T-helper 17 cell (primary cell): ENCODE data around the gene CHMP4A. TPM values are rescaled to one million over a fixed set of nuclear protein-coding genes. Genes with fewer than 3 reads are reported as not detected.

Experiments used
- ATAC-seq: fragments of 150-1000 bp; cut with Tn5 transposase; 2 replicates; pipeline ENCODE4 v1.10.0; 2021; ENCODE audit warnings: mild to moderate bottlenecking, moderate library complexity
- DNase-seq, 3 donors: peaks; one replicate each; pipeline versions ENCODE4 v3.0.0 to v3.0.0-alpha.2; 2020 to 2021
- H3K9me3 ChIP-seq: one replicate; pipeline ENCODE4 v1.7.0; 2013; ENCODE audit warnings: low read length, mild to moderate bottlenecking; ENCODE audit not compliant: control insufficient read depth, poor library complexity, severe bottlenecking
- H3K27ac Mint-ChIP-seq: one replicate; pipeline ENCODE4 v1.8.0; 2022; ENCODE audit warnings: mild to moderate bottlenecking, moderate library complexity, mixed read lengths
- H3K27me3 Mint-ChIP-seq: one replicate; pipeline ENCODE4 v1.8.0; 2022; ENCODE audit warnings: mixed read lengths
- H3K36me3 Mint-ChIP-seq: one replicate; pipeline ENCODE4 v1.8.0; 2022; ENCODE audit warnings: low read depth, mixed read lengths
- H3K4me1 Mint-ChIP-seq: one replicate; pipeline ENCODE4 v1.8.0; 2022; ENCODE audit warnings: mild to moderate bottlenecking, mixed read lengths
- H3K4me3 Mint-ChIP-seq: one replicate; pipeline ENCODE4 v1.8.0; 2022; ENCODE audit warnings: mild to moderate bottlenecking, moderate library complexity, mixed read lengths
- total RNA-seq, 4 donors: library from RNA in 2 of 4; stranded (reverse) in 2 of 4; gene quantifications; one replicate each; pipeline ENCODE4 v1.2.3 and lab custom pipeline; 2022 to 2026

The CHMP4A gene, protein sequence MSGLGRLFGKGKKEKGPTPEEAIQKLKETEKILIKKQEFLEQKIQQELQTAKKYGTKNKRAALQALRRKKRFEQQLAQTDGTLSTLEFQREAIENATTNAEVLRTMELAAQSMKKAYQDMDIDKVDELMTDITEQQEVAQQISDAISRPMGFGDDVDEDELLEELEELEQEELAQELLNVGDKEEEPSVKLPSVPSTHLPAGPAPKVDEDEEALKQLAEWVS
- total RNA-seq: 10 to 100 TPM; 69.9 to 77.2 TPM
- total RNA-seq (lab: John Stamatoyannopoulos, UW): 6.3 to 10.7 reads per million in 2 donors

DNA sequence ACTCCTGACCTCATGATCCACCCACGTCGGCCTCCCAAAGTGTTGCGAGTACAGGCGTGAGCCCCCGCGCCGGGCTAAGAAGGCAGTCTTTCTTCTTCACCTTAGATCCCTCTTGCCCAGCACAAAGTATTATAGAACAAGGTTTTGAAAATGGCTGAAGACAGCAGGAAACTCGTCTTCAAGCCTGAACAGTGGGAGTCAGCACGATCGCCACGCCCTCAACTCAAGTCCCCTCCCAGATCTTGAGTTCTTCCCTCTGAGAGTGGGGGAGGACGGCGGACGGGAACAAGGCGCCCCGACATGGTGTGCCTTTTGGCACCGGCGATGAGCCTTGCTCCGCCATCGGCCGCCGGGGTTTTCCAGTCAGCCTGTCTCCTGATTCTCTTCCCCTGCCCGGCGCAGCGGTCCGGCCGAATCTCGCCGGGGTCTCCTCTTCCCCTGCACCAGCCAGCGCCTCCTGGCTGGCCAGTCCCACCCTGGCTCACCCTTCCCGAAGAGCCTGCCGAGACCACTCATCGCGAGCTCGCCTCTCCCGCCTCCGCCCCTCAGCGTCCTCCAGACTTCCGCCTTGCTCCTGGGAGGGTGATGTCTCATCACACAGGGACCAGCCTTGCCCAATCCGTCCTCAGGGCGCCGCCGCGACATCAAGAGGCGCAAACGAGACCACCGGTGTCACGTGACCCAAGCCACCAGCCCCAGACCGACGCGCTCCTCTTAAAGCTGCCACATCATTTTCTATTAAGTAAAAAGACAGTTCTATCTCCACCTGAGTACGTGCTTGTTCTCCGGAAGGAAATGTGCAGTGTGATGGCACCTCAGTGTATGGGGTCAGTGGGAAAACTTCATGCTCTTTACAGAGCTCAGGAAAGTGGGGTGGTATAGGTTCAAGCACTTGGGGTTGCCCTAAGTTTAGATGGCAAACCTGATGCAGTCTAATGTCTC, at the start of gene CHMP4A:
CHMP4A (minus strand) TSS at position 565 of the 942 bp plus-strand sequence; CDS start at position 516, 49 bp downstream.
- DNase-seq (peak; percentile 90 to 93 (median 91)), ATAC-seq (peak; percentile 79)
- peaks cover 37% of the 10 kb centered on the region for H3K4me1 Mint-ChIP-seq
- H3K27ac Mint-ChIP-seq: peak within 1 kb of the TSS; percentile 97
- H3K4me3 Mint-ChIP-seq: peak within 1 kb of the TSS; percentile 97
- no peaks in the 10 kb centered on the region for H3K27me3 Mint-ChIP-seq
- peaks cover 9% of the 10 kb centered on the region for H3K36me3 Mint-ChIP-seq
- H3K9me3 ChIP-seq: no peaks in the 10 kb centered on the region

DNA sequence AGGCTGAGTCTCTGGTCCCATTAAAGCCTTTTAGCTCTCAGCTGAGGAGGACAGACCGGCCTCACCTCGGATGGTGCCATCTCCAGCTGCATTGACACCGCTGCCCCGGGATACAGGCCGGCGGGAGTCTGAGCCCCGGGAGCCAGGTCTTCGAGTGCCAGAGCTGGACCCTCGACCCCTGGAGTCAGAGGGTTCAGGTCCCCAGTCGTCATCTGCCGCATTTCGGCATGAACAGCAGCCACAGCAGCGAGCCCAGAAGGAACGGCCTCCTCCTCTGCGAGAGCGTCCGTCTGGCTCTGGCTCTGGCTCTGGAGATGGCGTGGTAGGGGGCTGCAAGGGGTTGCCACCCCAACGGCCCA, 48.7 kb upstream of the CHMP4A start:
- no peak overlapping the region for H3K4me3 Mint-ChIP-seq
- no peaks in the 10 kb centered on the region for H3K27me3 Mint-ChIP-seq
- DNase-seq (no peak), ATAC-seq (no peak)
- H3K4me1 Mint-ChIP-seq: peaks cover 7% of the 10 kb centered on the region
- H3K36me3 Mint-ChIP-seq: peaks cover 10% of the 10 kb centered on the region
- H3K9me3 ChIP-seq: no peaks in the 10 kb centered on the region
- no peak overlapping the region for H3K27ac Mint-ChIP-seq

DNA sequence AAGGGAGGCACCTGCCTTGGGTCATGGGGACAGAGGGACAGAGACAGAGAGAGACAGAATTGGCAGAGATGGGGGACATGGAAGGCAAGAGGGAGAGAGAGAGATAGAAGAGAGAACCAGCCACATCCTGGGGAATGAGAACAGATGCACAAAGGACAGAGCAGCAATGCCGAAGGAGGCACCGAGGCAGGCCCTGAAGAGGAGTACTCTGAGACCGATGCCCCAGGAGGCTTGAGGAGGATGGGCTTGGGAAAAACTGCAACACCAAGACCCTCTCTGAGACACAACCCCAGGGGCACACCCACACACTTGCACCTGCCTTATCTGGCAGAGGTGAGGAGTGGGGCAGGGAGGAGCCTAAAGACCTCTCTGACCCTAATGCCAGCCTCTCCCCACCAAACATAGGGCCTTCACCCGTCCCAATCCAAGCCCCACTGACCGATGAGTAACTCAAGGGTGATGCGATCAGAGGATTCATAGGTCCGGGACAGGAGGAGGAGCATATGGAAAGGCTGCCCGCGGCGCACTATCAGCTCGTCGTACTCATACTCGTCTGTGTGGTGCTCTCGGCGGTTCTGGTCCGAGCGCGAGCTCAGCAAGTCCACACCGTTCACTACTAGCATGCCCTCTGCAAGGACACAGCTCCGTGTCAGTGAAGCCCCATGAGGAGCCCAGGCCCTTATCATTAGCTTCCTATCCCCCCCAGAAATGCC, 48.1 kb upstream of the CHMP4A start:
- H3K4me1 Mint-ChIP-seq: peaks cover 4% of the 10 kb centered on the region
- H3K36me3 Mint-ChIP-seq: peaks cover 6% of the 10 kb centered on the region
- DNase-seq (no peak), ATAC-seq (no peak)
- H3K27me3 Mint-ChIP-seq: no peaks in the 10 kb centered on the region
- H3K9me3 ChIP-seq: no peaks in the 10 kb centered on the region
- no peak overlapping the region for H3K4me3 Mint-ChIP-seq
- H3K27ac Mint-ChIP-seq: no peak overlapping the region

DNA sequence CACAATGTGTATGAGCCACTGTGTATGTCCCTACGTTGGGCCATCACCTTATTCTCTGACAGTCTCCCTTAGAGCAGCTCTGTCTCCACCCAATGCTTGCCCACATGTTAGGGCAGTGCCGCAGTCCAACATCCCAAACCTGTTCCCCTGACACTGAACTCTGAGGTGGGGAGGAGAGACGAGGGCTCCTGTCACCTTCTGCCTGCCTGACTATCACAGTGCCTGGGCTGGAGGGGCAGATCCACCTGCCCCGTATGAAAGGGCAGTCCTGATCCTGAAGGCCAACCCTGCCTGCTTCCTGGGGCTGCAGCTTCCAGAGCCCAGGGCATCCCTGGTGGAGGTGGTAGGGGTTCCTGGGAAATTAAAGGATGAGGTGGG, 47.5 kb upstream of the CHMP4A start:
- Mint-ChIP-seq H3K4me1 (peaks cover 2% of the 10 kb centered on the region), H3K27ac (no peak overlapping the region), H3K36me3 (peaks cover 6% of the 10 kb centered on the region), H3K27me3 (no peaks in the 10 kb centered on the region), H3K4me3 (no peak overlapping the region)
- no peaks in the 10 kb centered on the region for H3K9me3 ChIP-seq
- ATAC-seq (no peak), DNase-seq (no peak)

DNA sequence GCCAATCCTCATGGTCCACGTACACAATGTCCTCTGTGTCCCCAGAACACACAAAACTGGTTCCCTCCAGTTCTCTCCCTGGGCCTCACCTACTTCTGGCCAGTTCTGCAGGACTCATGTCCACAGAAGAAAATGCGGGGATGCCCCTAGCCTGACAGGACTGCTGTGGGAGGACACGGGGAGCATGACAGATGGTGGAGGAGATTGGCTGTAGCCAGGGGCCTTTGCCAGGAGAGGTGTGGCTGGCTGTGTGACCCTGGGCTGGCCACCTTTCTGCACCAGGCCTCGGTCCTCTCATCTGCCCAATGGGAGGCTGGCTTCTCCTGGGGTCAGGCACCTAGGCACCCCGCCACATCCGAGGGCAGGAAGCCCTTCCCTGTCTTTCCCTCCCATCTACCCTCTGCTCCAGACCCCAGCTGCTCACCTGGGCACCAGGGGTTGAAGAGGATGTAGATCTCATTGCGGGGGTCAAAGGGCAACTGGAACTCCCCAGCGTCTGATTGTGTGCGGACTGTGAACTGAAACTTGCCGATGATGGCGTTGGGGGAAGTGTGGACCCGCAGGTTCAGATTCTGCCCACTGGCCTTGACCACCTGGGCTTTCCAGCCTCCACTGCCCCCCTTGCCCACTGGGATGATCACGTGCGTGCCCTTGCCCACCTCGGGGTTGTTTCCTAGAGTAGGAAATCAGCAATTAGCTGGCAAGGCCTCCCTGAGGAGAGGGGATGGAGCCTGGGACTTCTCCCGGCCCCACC, 46.9 kb upstream of the CHMP4A start:
- ATAC-seq: no peak
- Mint-ChIP-seq H3K4me3 (no peak overlapping the region), H3K27me3 (no peaks in the 10 kb centered on the region), H3K27ac (no peak overlapping the region), H3K4me1 (peaks cover 2% of the 10 kb centered on the region), H3K36me3 (peaks cover 6% of the 10 kb centered on the region)
- H3K9me3 ChIP-seq: no peaks in the 10 kb centered on the region
- DNase-seq: no peak

DNA sequence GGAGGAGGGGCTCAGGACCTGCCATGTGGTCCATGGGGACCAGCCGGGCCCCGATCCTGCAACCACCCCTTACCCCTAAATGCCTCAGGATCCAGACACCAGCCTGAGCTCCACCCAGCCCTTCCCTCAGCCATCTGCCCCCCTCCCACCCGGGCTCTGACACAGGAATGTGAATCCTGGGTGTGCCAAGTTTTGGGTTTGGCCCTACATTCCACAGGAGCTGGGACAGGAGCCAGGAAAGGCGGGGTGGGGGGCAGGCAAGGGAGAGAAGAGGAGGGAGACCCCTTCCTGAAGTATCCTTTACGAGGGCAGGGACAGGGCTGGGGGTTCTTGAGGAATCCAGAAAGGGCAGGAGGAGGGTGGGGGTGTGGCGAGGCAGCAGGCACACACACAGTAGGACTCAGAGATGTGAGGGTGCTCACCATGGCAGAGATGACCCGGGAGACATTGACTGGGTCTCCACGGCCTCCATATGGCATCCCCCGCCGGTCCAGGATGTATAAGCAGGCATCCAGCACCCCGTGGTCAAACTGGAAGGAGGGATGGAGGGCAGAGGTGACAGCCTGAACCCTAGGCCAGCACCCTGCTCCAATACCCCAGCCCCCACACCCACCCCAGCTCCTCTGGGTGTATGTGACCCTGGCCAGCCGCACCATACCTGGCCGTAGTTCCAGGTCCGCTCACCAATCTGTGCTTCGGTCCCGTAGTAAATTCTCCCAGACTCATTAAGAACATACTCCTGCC, 46.2 kb upstream of the CHMP4A start:
- DNase-seq (no peak), ATAC-seq (no peak)
- H3K36me3 Mint-ChIP-seq: peaks cover 6% of the 10 kb centered on the region
- peaks cover 2% of the 10 kb centered on the region for H3K4me1 Mint-ChIP-seq
- no peak overlapping the region for H3K4me3 Mint-ChIP-seq
- H3K9me3 ChIP-seq: no peaks in the 10 kb centered on the region
- no peaks in the 10 kb centered on the region for H3K27me3 Mint-ChIP-seq
- no peak overlapping the region for H3K27ac Mint-ChIP-seq

DNA sequence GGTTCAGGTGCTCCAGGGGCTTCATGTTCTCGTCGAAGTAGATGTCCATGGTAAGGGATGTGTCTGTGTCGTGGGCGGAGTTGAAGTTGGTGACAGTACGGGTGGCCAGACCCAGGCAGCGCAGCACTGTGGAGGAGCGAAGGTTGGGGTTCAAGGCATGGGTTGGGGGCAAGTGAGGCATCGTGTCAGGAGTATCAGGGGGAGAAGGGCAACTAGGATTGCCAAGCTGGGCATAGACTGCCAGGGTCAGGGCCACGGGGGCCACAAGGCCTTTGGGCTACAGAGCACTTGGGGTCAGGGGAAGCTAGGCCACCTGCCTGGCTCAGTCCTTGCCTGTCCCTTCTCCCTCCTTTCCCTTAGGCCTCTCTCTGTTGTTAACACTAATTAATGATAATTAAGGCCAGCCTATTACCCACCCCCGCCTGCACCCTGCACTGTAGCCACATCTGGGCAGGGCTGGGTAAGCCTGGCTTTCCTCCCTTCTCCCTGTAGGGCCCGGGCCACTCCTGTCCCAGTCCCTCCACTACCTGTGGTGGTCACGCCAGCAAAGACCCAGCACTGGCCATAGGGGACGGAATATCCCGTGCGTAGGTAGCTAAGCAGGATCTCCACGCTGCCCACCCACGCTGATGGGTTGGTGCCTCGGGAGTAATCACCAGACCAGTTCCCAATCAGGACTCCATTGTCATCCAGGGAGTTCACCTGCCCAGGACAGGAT, 45.4 kb upstream of the CHMP4A start:
- H3K27me3 Mint-ChIP-seq: no peaks in the 10 kb centered on the region
- no peak overlapping the region for H3K4me3 Mint-ChIP-seq
- H3K4me1 Mint-ChIP-seq: peaks cover 2% of the 10 kb centered on the region
- H3K27ac Mint-ChIP-seq: no peak overlapping the region
- ATAC-seq: no peak
- peaks cover 6% of the 10 kb centered on the region for H3K36me3 Mint-ChIP-seq
- no peaks in the 10 kb centered on the region for H3K9me3 ChIP-seq
- no peak for DNase-seq

DNA sequence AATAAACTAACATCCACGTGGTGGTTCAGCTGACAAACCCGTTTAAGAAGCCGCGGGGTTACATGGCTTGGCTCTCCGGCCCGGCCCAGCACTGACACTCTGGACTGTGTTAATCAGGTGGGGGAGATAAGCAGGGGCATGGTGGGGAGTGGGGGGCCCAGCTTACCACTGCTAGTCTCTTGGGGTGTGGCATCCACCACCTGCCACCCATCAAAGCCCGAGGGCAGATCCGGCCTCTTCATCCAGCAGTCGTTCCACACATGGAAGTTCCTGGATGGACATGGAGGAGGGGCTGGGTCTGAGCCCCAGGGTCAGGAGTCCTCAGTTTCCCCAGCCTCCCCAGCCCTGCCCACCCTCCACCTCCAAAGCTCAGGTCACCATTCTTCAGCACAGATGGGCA, 44.8 kb upstream of the CHMP4A start:
- no peak for ATAC-seq
- peaks cover 6% of the 10 kb centered on the region for H3K36me3 Mint-ChIP-seq

DNA sequence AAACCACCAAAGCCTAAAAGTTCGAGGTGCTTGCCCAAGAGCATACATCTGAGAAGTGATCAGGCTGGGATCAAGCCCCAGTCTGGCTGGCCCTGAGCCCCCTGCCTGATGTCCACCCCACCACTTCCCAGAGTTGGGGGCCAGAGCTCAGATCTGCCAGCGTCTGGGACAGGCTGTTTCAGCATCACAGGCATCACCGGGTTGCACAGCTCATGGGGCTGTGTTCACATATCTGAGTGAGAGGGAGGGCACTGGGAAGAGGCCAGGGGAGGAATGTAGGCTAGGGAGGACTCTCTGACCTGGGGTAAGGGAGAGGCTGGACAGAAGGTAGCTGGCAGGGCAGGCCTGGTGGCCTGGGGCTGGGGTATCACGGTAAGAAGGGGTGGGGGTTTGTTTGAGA, 43.7 kb upstream of the CHMP4A start:
- peak overlapping the region; percentile 32 for H3K27ac Mint-ChIP-seq
- DNase-seq (no peak), ATAC-seq (no peak)
- no peaks in the 10 kb centered on the region for H3K27me3 Mint-ChIP-seq
- no peaks in the 10 kb centered on the region for H3K9me3 ChIP-seq
- no peak overlapping the region for H3K4me3 Mint-ChIP-seq
- H3K4me1 Mint-ChIP-seq: peaks cover 2% of the 10 kb centered on the region
- H3K36me3 Mint-ChIP-seq: peaks cover 4% of the 10 kb centered on the region

More for the DNA sequence above, 44.8 kb upstream of the CHMP4A start:
- Mint-ChIP-seq H3K4me3 (no peak overlapping the region), H3K27me3 (no peaks in the 10 kb centered on the region), H3K4me1 (peaks cover 2% of the 10 kb centered on the region), H3K27ac (no peak overlapping the region)
- DNase-seq: no peak
- no peaks in the 10 kb centered on the region for H3K9me3 ChIP-seq

DNA sequence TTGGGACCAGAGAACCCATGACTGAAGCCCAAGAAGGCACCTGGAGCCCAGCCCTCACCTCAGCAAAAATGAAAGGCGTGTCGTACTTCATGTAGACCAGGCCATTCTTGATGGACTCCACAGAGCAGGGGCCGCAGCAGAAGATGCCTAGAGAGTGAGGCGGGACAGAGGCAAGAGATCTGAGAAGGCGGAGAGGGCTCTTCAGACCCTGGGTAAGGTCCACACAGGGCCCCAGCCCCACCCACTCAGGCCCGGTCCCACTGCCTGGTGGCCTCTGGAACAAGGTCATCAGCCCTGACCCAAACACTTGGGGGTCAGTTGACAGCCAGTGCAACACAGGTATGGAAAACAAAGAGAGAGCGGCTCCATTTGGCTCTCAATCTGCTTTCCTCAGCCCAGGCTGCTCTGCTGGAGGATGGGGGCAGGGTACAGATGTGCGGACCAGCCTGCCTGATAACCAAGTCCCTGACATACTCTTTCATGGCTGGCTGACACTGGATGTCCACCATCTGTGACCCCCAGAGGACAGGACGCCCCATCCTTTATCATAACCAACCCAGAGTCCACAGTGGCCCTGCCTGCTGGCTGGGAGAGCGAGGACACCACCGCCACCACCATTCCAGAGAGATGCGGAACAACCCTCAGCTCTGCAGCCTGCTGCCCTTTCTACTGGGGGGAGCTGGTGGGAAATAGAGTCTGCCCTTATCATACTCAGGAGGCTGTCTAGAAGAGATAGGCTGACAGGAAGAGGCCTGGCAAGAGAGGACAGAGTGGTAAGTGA, 42.8 kb upstream of the CHMP4A start:
- H3K4me3 Mint-ChIP-seq: no peak overlapping the region
- DNase-seq (no peak), ATAC-seq (no peak)
- peaks cover 2% of the 10 kb centered on the region for H3K4me1 Mint-ChIP-seq
- no peaks in the 10 kb centered on the region for H3K9me3 ChIP-seq
- H3K36me3 Mint-ChIP-seq: peaks cover 3% of the 10 kb centered on the region
- H3K27ac Mint-ChIP-seq: peak overlapping the region; percentile 32
- H3K27me3 Mint-ChIP-seq: no peaks in the 10 kb centered on the region

DNA sequence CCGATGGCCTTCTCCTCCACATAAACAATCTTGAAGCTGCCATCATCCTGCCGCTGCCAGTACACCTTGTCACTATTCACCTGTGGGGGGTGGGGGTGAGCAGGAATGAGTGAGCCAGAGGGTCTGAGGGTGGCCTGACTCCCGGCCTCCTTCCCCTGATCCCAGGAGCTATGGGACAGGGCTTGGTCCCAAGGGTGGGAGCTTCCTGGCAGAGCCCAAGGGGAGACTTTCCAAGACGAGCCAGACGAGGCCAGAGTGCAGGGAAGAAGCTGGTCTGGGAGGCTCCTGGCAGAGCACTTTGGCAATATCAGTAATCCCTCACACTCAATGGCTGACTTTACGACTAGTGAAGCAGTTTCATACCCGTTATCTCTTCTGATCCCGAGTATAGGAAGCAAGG, 42.1 kb upstream of the CHMP4A start:
- peaks cover 2% of the 10 kb centered on the region for H3K36me3 Mint-ChIP-seq
- DNase-seq (no peak), ATAC-seq (no peak)
- no peaks in the 10 kb centered on the region for H3K27me3 Mint-ChIP-seq
- no peaks in the 10 kb centered on the region for H3K9me3 ChIP-seq
- peaks cover 6% of the 10 kb centered on the region for H3K4me1 Mint-ChIP-seq
- no peak overlapping the region for H3K27ac Mint-ChIP-seq
- H3K4me3 Mint-ChIP-seq: no peak overlapping the region
